GM19324 (cell line): ENCODE data around the gene TTC34.
"Not testable (repeated sequence)": the region's sequence is repeated elsewhere in the genome, so short reads cannot be mapped to it uniquely, and the experiment has no call there.

ENCODE experiments used
- ATAC-seq: cut with Tn5 transposase; IDR thresholded peaks from one replicate; pipeline ENCODE4 v1.9.1; 2021; ENCODE audit warnings: mild to moderate bottlenecking, moderate library complexity; ENCODE audit not compliant: unreplicated experiment, low FRiP score

Gene TTC34

DNA sequence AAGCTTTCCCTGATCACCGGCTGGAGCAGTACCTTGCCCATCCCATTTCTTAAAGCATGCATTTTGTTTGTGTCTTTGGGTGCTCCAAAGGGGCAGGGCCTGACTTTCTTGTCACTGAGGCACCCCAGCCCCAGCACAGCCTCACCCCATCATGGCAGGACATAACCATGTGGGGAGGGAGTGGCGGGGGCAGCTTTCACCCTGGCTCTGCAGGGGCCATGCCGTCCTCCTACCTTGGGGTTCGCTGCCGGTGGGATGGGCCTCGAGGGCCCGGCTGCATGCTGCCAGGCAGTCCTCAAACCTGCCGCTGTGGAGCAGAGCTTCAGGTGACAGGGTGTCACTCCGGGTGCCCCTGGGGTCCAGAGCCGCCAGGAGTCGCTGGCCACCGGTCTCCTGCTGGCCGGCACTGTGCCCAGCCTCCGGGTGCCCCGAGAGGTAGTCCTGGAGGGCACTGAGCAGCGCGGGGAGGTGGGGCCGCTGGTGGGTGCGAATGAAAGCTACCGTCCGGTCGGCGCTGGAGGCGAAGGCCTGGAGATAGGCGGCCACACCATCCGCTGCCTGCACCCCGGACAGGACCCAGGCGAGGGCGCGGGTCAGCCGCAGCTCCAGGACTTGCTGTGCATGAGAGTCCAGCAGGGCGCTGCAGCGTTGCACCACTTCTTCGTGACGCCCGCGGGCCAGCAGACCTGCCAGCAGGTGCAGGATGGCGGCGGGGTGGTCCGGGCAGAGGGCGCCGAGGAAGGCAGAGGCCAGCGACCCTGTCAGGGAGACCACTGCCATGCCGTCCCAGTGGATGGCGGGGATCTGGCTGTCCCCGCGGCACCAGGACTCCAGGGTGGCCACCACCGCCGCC is 1.5 kb downstream of the TTC34 start:
- ATAC-seq, result no peak

DNA sequence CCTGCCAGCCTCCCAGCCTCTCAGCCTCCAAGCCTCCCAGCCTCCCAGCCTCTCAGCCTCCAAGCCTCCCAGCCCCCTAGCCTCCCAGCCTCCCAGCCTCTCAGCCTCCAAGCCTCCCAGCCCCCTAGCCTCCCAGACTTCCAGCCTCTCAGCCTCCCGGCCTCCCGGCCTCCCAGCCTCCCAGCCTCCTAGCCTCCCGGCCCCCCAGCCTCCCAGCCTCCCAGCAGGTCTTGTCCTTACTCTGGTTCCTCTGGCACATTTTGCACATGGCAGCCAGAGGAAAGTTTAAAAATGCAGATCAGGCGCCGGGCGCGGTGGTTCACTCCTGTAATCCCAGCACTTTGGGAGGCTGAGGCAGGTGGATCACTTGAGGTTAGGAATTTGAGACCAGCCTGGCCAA is 2.5 kb downstream of the TTC34 start:
- not testable (repeated sequence) for ATAC-seq

- ATAC-seq, result no peak
Measured at GRCh38 chr1:2797741-2798016, 3.8 kb downstream of the TTC34 start.

DNA sequence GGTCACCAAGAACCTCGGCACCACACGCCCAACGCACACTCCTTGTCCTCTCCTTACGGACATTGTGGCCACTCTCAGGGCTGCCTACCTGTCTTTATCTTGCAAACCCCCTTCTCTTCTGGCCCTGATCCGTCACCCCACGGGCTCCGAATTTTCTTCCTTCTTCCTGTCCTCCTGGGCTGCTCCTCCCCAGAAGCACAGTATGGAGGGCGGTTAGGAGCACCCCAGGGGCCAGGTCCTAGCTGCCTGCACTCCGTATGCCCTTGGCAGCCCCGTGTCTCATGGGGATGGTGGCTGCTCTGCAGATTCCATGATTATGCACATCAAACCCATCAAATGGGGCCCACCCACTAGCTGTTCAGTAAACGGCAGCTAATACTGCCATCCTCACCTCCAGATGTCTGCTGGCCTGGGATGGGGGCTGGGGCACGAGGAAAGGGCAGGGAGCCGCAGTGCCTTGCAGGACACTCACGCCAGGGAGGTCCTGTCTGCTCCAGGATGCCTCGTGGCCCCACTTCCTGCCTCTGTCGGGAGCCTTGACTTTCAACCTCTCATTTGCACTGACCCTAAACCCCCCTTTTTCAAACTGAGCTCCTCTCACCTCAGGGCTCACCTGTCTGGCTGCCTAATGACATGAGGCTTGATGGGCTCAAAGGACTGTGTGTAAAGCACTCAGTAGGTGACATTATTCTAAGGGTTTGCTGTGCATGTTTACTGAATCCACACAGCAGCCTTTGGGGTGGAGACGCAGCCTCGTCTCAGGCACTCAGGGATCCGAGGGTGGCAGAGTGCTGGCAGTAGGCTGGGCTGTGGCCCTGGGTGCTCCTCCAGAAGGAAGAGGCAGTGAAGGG is 4.4 kb downstream of the TTC34 start:
- no peak for ATAC-seq

GRCh38 chr1:2795926-2796325 is 5.6 kb downstream of the TTC34 start:
- no peak for ATAC-seq

DNA sequence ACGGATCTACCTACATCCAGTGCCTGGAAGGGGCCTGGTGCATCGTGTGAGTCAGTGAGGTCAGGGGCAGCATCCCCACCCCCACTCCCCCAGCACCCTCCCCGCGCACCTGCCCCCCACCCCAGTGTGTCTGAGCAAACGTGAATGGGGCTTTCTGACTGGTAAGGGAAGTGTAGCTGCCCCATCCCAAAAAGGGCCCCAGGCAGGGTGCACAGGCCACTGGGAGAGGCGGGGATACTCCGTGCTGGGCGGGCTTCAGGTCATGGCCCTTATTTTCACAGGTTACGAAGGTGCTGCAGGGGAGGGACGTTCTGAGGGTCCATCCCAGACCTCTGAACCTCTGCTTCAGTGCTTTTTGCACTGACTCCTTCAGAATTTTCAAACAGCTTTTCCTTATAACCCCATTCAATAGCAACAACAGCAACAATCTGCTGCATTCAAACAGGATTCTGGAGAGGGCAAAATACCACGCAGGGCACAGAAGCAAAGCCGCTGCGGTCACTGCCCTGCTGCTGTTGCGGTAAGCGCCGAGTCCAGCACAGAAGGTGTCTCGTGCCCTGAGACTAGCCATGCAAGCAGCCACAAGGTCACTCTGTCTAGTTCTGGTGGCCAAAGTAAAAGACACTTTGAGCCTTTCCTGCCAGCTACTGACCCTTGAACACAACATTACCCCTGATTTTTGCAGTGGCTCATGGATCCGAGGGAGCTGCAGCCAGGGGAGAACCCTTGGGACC is 10.3 kb downstream of the TTC34 start:
- ATAC-seq, result no peak

DNA sequence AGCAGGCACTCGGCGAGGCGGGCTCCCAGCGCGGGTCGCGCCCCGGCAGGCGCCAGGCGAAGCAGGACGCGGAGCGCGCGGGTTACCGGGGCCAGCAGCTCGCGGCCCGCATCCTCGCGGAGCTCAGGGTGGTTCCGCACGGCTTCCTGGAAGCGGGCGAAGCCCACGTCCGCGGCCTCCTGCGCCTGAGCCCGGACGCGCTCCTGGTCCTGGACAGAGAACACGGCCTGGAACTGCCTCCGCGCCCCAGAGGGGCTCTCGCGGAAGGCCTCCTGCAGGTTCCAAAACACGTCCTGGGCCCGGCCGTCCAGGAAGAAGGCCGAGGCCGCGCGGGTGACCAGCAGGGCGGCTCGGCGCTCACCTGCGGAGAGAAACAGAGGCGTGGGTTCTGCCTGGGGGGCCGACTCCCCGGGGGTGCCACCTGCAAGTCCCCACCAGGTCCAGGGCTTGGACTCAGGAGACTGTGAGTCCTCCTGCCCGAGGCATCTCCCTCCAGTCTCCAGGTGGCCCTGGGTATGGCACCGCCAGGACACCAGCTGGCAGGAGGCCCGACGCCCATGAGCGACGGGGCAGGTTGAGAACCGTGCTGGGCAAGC is 11.4 kb downstream of the TTC34 start:
- no peak for ATAC-seq

DNA sequence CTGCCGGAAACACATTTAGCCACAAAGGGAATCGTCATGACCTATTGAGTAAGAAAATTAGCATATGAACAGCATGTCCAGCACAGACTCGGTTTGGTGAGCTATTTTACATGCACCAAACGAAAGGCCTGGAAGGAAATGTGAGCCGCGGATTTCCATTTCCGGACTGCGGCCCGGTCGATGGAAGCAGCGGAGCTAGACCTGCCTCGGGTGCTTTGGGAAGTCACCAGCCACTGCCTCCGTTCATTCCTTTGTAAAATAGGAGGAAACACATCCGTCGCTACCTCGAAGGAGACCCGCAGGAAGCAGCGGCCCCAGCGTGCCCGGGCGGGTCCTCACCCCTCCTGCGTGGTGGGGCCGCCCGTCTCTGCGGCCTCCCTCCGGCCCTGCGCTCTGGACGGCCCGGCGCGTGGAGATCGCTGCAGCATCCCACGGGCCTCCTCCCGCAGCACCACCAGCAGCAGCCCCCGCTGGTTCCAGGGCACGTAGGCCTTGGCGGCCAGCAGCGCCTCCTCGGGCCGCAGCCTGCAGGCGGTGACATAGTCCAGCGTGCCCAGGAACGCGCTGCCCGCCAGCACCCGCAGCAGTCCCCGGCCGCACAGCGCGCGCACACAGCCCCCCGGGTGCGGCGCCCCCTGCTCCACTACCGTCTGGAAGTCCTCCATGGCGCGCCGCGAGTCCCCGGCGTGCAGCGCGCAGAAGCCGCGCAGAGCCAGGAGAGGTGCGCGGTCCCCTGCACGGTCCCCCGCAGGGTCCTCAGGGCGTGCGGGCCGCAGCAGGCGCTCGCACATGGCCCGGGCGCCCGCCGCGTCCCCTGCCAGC is 12.1 kb downstream of the TTC34 start:
- no peak for ATAC-seq

GRCh38 chr1:2788506-2789163 is 12.9 kb downstream of the TTC34 start:
- ATAC-seq, result no peak

- no peak for ATAC-seq
Measured at GRCh38 chr1:2787163-2787911, 14.2 kb downstream of the TTC34 start.

DNA sequence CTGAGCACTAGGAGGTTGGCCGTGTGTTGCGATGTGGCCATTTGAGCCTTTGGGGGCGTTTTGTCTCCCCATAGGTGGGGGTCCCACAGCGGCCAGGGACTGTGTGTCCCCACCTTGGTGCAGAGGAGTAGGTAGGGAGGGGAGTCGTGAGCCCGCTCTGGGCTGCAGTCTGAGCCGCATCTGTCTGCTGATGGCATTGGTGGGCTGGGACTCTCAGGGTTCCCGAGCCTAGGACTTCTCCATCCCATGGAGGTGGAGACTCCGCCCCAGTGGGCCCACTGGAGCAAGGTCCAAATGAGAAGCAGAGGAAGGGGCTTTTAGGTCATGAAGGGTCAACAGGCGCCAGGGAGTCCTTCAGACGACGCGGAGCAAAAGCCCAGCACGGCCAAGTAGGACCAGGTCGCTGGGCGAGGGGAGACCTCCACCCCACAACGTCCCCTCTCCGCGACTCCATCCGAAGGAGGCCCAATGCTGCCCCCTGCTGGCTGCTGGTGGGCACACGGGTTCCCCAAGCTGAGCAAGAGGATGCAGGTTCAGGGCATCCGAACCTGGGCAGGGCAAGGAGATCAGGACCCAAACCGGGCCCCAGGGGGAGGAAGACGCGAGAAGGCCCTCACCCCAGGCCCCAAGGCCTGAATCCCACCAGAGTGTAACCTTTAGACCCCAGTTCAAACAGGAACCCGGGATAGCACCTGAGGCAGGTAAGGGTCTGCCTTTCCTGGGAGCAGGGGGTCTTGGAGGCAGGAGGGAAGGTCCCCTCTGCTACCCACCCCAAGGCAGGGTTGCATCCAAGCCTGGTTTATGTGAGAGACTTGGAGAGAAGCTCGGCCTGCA is 14.9 kb downstream of the TTC34 start:
- ATAC-seq, result no peak

- no peak for ATAC-seq
Measured at GRCh38 chr1:2785631-2786328, 15.7 kb downstream of the TTC34 start.

- no peak for ATAC-seq
Measured at GRCh38 chr1:2784854-2785630, 16.5 kb downstream of the TTC34 start.

GRCh38 chr1:2783435-2784397 is 17.8 kb downstream of the TTC34 start:
- ATAC-seq, result no peak

- no peak for ATAC-seq
Measured at GRCh38 chr1:2783069-2783434, 18.4 kb downstream of the TTC34 start.

DNA sequence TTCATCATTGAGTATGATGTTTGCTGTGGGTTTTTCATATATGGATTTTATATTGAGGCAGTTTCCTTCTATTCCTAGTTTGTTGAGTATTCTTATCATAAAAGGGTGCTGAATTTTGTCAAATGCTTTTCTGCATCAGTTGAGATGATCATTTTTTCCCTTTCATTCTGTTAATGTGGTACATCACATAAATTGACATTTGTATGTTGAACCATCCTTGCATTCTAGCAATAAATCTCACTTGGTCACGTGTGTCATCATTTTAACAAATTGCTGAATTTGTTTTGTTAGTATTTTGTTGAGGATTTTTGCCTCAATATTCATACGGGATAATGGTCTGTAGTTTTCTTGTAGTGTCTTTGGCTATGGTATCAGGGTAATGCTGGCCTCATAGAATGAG is 19.9 kb downstream of the TTC34 start:
- ATAC-seq, result no peak
